Mammary epithelial cell (primary cell): ENCODE results near the gene RIPOR1.

Experiments
- CTCF ChIP-seq, 2 donors: IDR thresholded peaks in 1 of 2; conservative IDR thresholded peaks in 1 of 2; 2 replicates each; pipeline ENCODE4 v1.5.1; 2011 to 2012; ENCODE audit warnings: inconsistent platforms in 2 of 2, low read length in 2 of 2, mild to moderate bottlenecking in 2 of 2, control low read depth in 1 of 2, low read depth in 1 of 2; ENCODE audit not compliant: insufficient read depth in 1 of 2; ENCODE audit errors: extremely low read depth in 1 of 2
- EZH2 ChIP-seq: IDR thresholded peaks from 2 replicates; pipeline ENCODE4 v1.6.1; 2012; ENCODE audit warnings: low read length, inconsistent platforms, borderline replicate concordance

- TF ChIP-seq CTCF (conservative IDR thresholded peaks at IDR 0.05 in 1 of 2, IDR thresholded peaks at IDR 0.05 in 1 of 2; ENCODE audit: extremely low read depth in 1 of 2, insufficient read depth in 1 of 2, low read depth in 1 of 2, low read length in 2 of 2) = no peak
- no peak for TF ChIP-seq EZH2
Observed at GRCh38 chr16:67517661-67518423, 10.8 kb upstream of the RIPOR1 start.
